PFSK-1 (cell line): ENCODE measurements around the gene EVX1.

Experiments used
- FOXP2 ChIP-seq: optimal IDR thresholded peaks from 2 replicates; pipeline ENCODE3; 2011; ENCODE audit warnings: borderline replicate concordance, control low read depth, inconsistent platforms; ENCODE audit not compliant: insufficient read depth; ENCODE audit errors: extremely low read length, extremely low read depth
- POLR2AphosphoS5 ChIP-seq: IDR thresholded peaks from 2 replicates; pipeline ENCODE4 v1.6.1; 2012; ENCODE audit warnings: low read depth, mild to moderate bottlenecking, control low read depth, low read length, moderate library complexity
- REST ChIP-seq, 2 experiments: IDR thresholded peaks; 2 replicates each; pipeline versions ENCODE4 v1.6.1 to v1.8.0; 2011 to 2012; ENCODE audit warnings: low read depth in 2 of 2, low read length in 2 of 2, control low read depth in 1 of 2, inconsistent platforms in 1 of 2, mild to moderate bottlenecking in 1 of 2, moderate library complexity in 1 of 2; ENCODE audit not compliant: insufficient read depth in 1 of 2
- SIN3A ChIP-seq: IDR thresholded peaks from 2 replicates; pipeline ENCODE4 v1.6.1; 2012; ENCODE audit warnings: mild to moderate bottlenecking, low read length, moderate library complexity, borderline replicate concordance; ENCODE audit not compliant: insufficient read depth
- TAF1 ChIP-seq: IDR thresholded peaks from 2 replicates; pipeline ENCODE4 v1.6.1; 2012; ENCODE audit warnings: low read length, control low read depth, borderline replicate concordance; ENCODE audit not compliant: insufficient read depth

- TF ChIP-seq REST (IDR thresholded peaks at IDR 0.05; ENCODE audit: insufficient read depth in 1 of 2, low read depth in 2 of 2, low read length in 2 of 2) (no peak), POLR2AphosphoS5 (no peak), TAF1 (no peak), SIN3A (no peak), FOXP2 (no peak)
These were observed 29.0 kb upstream of the EVX1 start for GRCh38 chr7:27213433-27214238.
